OCI-LY7 (cell line): Measurements from ENCODE around the gene IGSF3. TPM values are rescaled to one million over a fixed set of nuclear protein-coding genes. Genes with fewer than 3 reads are reported as not detected.
"Not testable (repeated sequence)": the region's sequence is repeated elsewhere in the genome, so short reads cannot be mapped to it uniquely, and the experiment has no call there.

Experiments
- BruUV-seq: library from RNA; stranded (reverse); fragments of 400-500 nt; replicated peaks from 2 replicates; lab custom pipeline; 2021; lab: Mats Ljungman, UMichigan
- CTCF ChIA-PET: fragments of 300-600 bp; sonication (Branson Sonifier 250); formaldehyde crosslinking; loops from one replicate; lab custom pipeline; 2022; ENCODE audit warnings: antibody characterized with exemption; ENCODE audit not compliant: unreplicated experiment; lab: Charles Lee
- POLR2A ChIA-PET: fragments of 300-600 bp; sonication (Branson Sonifier 250); formaldehyde crosslinking; loops from one replicate; lab custom pipeline; 2022; ENCODE audit warnings: antibody characterized with exemption; lab: Charles Lee
- DNase-seq: peaks from one replicate; pipeline ENCODE4 v3.0.0-alpha.2; 2015; ENCODE audit warnings: low spot score
- H2AFZ ChIP-seq: fragments of 200-600 bp; sonication (generic), shearing (Covaris generic); 2 replicates; pipeline ENCODE4 v1.6.1; 2014; ENCODE audit warnings: mild to moderate bottlenecking, antibody characterized with exemption, low read length, moderate library complexity
- H3K27ac ChIP-seq: fragments of 200-600 bp; sonication (generic); 2 replicates; pipeline ENCODE4 v1.5.1; 2014; ENCODE audit warnings: mixed run types, low read depth, mild to moderate bottlenecking, moderate library complexity, low read length, inconsistent platforms; ENCODE audit not compliant: poor library complexity, severe bottlenecking
- H3K36me3 ChIP-seq: fragments of 200-600 bp; sonication (generic); 2 replicates; pipeline ENCODE4 v1.6.1; 2014; ENCODE audit warnings: mild to moderate bottlenecking, antibody characterized with exemption, low read length, moderate library complexity, mixed read lengths; ENCODE audit not compliant: insufficient read depth
- H3K4me1 ChIP-seq: fragments of 200-600 bp; sonication (generic); 2 replicates; pipeline ENCODE4 v1.5.1; 2014; ENCODE audit warnings: mild to moderate bottlenecking, low read length; ENCODE audit not compliant: insufficient read depth, poor library complexity, severe bottlenecking
- H3K4me2 ChIP-seq: fragments of 200-600 bp; sonication (generic); 2 replicates; pipeline ENCODE4 v1.6.1; 2014; ENCODE audit warnings: mild to moderate bottlenecking, low read length
- H3K4me3 ChIP-seq: fragments of 200-600 bp; sonication (generic); 2 replicates; pipeline ENCODE4 v1.5.1; 2014; ENCODE audit warnings: mild to moderate bottlenecking, low read depth, low read length; ENCODE audit not compliant: poor library complexity, severe bottlenecking
- H3K79me2 ChIP-seq: fragments of 200-600 bp; sonication (generic); 2 replicates; pipeline ENCODE4 v1.6.1; 2016; ENCODE audit warnings: low read depth, mild to moderate bottlenecking, low read length, moderate library complexity, mixed read lengths; ENCODE audit not compliant: insufficient read depth
- H3K9me2 ChIP-seq: fragments of 200-600 bp; sonication (generic); 2 replicates; pipeline ENCODE4 v1.6.1; 2016; ENCODE audit warnings: mild to moderate bottlenecking, low read length, mixed read lengths; ENCODE audit not compliant: insufficient read depth
- H3K9me3 ChIP-seq: fragments of 200-600 bp; sonication (generic); 2 replicates; pipeline ENCODE4 v1.6.1; 2014; ENCODE audit warnings: mild to moderate bottlenecking, mixed run types, low read length, mixed read lengths
- H4K20me1 ChIP-seq: fragments of 200-600 bp; sonication (generic); 2 replicates; pipeline ENCODE4 v1.6.1; 2014; ENCODE audit warnings: mild to moderate bottlenecking, antibody characterized with exemption, low read length, moderate library complexity, mixed read lengths; ENCODE audit not compliant: insufficient read depth
- intact Hi-C: fragments of 100-400 bp; cut with micrococcal nuclease; formaldehyde crosslinking; loops from one replicate; pipeline ENCODE4 v1.10.0; 2022; ENCODE audit not compliant: unreplicated experiment
- total RNA-seq, 2 experiments: library from RNA; depleted of rRNA in 1 of 2; stranded (reverse); fragments of >200 nt in 1 of 2; shearing (Covaris generic) in 1 of 2; gene quantifications; 2 replicates each; pipeline ENCODE4 v1.2.3, GENCODE V29; 2014 to 2022

IGSF3 gene
- total RNA-seq, 2 experiments from 2014 or later, result not detected

DNA sequence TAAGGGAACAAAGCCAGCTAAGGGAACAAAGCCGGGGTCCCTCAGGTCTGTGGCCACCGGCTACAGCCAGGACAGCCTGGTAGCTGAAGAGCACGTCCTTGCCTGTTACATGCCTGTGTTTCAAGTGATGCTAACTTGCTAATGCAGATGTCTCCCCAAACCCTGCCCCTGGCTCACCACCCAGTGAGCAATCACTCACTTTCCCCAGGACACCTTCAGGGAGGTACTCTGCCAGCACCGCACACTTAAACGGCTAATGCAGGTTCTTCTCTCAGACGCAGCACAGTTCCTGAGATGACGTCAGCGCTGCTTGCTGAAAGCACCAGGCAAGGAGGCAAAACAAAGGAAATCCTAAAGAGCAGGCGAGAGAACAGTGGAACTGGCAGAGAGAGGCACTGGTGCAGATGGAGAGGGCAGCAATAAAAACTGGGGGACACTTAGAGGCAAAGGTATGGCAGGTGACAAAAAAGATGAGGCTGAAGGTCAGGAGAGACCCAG lies 20.8 kb downstream of the IGSF3 start:
- H3K4me2 ChIP-seq, H3K9me2 ChIP-seq, DNase-seq, H3K79me2 ChIP-seq, H3K4me3 ChIP-seq, H3K27ac ChIP-seq, H3K4me1 ChIP-seq, H2AFZ ChIP-seq, intact Hi-C loops, H4K20me1 ChIP-seq, BruUV-seq, H3K9me3 ChIP-seq, H3K36me3 ChIP-seq, POLR2A ChIA-PET, CTCF ChIA-PET: not testable (repeated sequence)

DNA sequence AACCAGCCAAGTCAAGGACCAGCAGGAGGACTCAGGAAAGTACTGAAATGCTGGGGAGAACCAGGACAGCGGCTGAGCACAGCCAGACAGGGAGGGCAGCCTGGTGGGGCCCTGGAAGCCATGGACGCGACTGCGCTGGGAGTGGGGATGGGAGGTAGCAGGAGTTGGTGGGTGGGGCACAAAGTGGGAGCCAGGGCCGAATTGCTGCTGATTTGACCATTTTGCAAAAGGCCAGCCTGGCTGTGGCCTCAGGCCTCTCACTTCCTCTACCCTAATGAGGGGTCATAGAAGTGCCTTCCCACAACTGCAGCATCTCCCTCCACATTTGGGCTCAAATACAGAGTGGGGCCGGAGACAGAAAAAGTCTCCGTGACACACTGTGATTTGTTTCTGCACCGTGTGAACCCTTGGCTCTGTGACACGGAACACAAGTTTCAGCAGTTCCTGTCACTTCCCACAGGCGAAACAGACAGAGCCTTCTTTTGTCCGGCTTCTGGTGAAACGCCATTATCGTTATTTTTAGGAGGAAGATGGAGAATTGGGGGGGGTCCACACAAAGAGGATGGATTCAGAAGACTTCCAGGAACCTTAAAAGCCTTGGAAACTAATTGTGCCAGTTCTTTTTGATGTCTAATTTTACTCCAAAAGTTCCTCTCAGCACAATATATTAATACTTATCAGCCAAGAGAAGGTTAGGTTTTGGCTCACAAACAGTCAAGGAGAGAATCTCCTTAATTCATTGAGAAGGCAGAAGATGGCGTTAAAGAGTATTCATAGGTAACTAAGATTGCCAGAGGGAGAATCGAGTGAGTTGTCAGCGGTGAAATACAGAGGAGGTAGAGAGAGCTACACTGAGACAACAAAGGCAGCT lies 21.5 kb downstream of the IGSF3 start:
- H3K36me3 ChIP-seq, H3K4me1 ChIP-seq, H3K4me2 ChIP-seq, BruUV-seq, H3K4me3 ChIP-seq, POLR2A ChIA-PET, H3K9me2 ChIP-seq, CTCF ChIA-PET, H4K20me1 ChIP-seq, H2AFZ ChIP-seq, H3K27ac ChIP-seq, intact Hi-C loops, H3K9me3 ChIP-seq, DNase-seq, H3K79me2 ChIP-seq: not testable (repeated sequence)

DNA sequence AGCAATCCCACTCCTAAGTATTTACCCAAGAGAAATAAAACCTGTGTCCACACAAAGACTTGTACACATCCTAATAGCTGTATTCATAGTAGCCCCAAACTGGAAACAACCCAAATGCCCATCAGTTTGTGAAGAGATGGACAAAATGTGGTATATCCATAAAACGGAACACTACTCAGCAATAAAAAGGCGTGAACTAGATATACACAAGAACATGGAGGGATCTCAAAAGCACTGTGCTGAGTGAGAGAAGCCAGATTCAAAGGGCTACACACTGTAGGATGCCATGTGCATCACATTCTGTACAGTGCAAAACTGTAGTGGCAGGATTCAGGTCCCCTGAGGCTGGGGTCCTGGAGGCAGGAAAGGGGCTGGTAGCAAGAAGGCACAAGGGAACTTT lies 22.5 kb downstream of the IGSF3 start:
- BruUV-seq, H3K27ac ChIP-seq: not testable (repeated sequence)

DNA sequence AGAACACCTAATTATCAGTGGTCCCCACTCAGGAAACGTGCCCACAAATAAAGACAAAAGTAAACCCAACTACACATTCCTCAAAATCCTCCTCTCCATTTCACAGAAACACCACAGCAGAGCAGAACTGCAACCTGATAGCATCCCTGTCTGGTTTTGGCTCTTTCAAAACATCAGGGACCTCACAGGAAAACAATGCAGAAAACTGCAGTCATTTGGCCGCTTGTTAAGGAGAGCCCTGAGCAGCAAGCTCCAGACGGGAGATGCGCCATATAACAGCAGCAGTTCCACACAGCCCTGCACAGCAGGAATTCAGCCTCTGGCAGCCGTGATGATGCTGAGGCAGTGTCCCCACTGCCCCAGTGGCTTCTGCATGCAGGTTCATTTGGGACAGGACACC lies 23.4 kb downstream of the IGSF3 start:
- H3K27ac ChIP-seq, BruUV-seq, H3K79me2 ChIP-seq, CTCF ChIA-PET, H2AFZ ChIP-seq, H3K4me3 ChIP-seq, H3K4me1 ChIP-seq, H3K9me3 ChIP-seq, POLR2A ChIA-PET, H3K36me3 ChIP-seq, H3K4me2 ChIP-seq, DNase-seq, H3K9me2 ChIP-seq, H4K20me1 ChIP-seq, intact Hi-C loops: not testable (repeated sequence)

More for the DNA sequence above, 22.5 kb downstream of the IGSF3 start:
- DNase-seq, H3K36me3 ChIP-seq, H3K9me3 ChIP-seq, CTCF ChIA-PET, H3K9me2 ChIP-seq, H3K4me2 ChIP-seq, H3K4me3 ChIP-seq, intact Hi-C loops, H4K20me1 ChIP-seq, H3K4me1 ChIP-seq, H2AFZ ChIP-seq, H3K79me2 ChIP-seq, POLR2A ChIA-PET: not testable (repeated sequence)

DNA sequence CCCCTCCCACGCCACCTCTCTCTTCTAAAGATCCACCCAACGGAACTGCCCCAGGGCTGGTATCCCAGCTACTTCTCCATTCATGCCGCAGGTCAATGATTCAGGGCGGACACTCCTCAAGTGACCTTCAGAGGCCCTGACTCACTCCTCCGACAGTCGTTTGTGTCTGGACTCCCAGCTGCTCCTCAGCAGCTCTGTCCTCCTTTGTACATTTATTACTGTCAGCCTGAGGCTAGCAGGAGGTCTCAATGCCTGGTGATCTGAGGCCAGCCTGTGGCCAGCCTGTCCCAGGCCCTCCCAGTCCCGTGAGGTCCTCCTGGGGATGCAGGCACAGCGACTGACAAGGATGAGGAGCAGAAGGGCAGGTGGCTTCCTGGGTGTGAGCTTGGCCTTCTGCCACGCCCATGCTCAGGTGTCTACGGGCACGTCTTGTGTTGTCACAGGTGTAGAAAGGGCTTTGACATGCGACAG lies 24.2 kb downstream of the IGSF3 start:
- BruUV-seq, H3K9me3 ChIP-seq, H3K4me3 ChIP-seq, H3K4me2 ChIP-seq, H4K20me1 ChIP-seq, POLR2A ChIA-PET, H3K9me2 ChIP-seq, H2AFZ ChIP-seq, H3K79me2 ChIP-seq, CTCF ChIA-PET, H3K4me1 ChIP-seq, DNase-seq, H3K27ac ChIP-seq, intact Hi-C loops, H3K36me3 ChIP-seq: not testable (repeated sequence)

DNA sequence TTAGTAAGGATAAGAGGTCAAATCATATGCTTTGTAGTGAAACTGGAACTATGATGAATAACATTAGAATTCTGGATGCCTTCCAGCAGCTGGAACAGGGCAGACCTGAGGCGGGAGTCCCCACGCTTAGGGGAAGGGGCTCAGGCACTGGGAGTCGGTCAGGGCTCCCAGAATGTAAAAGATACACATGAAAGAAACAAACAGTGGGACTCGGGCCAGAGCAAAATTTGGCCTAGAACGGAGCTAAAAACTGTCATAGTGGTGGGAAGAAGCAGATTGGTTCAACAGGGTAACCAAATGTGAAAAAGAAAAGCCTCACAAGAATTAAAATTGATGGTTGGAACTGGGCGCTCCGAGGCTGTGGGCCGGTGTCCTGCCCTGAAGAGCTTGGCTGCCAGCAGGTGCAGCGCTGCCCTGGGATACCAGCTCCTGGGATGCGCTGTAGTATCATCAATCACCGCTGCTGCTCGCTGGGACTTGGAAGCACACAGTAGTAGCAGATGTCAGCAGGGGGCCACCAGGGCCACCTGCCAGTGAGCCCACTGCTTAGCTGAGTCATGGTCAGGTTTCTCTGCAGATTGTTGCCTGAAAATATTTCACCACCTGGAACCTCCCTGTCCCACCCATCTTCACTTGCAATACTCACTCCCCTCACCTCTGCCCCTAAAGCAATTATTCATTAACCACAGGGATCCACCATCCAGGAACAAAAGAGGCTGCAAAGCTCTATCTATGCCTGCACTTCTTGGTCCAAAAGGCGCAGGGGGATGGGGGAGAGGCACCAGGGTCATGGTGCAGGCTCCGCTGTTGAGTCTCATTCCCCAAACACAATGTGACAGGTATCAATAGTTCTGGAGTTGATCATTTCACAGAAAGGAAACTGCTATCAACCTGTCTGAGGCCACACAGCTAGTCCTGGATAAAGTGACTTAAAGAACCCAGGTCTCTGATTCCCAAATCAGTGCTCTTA lies 24.9 kb downstream of the IGSF3 start:
- POLR2A ChIA-PET, H3K4me2 ChIP-seq, CTCF ChIA-PET, H3K36me3 ChIP-seq, H2AFZ ChIP-seq, intact Hi-C loops, H4K20me1 ChIP-seq, H3K79me2 ChIP-seq, H3K9me3 ChIP-seq, H3K27ac ChIP-seq, H3K4me3 ChIP-seq, BruUV-seq, DNase-seq, H3K4me1 ChIP-seq, H3K9me2 ChIP-seq: not testable (repeated sequence)
